ENCODE measurements around the gene TTLL7. TPM values are rescaled to one million over a fixed set of nuclear protein-coding genes. Genes with fewer than 3 reads are reported as not detected.

Gene TTLL7
- polyA plus RNA-seq, 1 donor from 2014 or later = 88.1 TPM

DNA sequence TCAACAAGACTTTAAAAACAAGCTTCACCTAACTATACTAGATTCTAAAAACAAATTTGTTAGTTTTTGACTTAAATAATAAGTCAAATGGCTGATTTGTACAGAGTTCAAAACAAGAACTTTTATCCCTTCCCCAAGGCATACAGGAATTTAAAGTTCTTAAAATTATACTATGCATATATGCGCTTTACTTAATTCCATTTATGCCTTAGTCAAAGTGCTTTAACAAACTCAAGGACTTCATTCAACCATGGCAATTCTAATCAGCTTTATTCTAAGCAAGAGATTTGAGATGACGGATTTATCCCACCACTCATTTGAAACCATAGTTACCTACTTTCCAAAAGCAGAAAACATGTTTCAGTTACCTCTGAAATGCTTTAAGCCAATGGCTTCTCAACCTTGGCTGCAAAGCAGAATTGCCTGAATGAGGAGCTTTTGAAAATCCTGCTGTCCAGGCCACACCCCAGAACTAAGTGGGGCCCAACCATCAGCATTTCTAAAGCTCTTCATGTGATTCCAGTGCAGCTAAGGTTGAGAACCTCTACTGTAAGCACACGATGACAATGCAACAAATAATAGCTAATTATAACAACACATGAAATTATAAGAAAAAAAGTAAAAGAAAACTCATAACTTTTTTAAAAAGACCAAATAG lies 44.6 kb downstream of the TTLL7 start:
- no peaks in the 10 kb centered on the region for H3F3A ChIP-seq (ENCODE audit: insufficient read depth, low read length, poor library complexity, severe bottlenecking)
- no peak overlapping the region for H2AFZ ChIP-seq (ENCODE audit: low read depth, low read length)
- H3K27ac ChIP-seq (ENCODE audit: low read length) = no peak overlapping the region
- no peaks in the 10 kb centered on the region for H3K36me3 ChIP-seq (ENCODE audit: insufficient read depth, low read length)
- H3K27me3 ChIP-seq (ENCODE audit: insufficient read depth, low read depth, low read length) = no peaks in the 10 kb centered on the region
- TF ChIP-seq POLR2AphosphoS5 (IDR thresholded peaks at IDR 0.05) (no peak), RAD21 (conservative IDR thresholded peaks at IDR 0.05) (no peak), SMC3 (conservative IDR thresholded peaks at IDR 0.05; ENCODE audit: poor library complexity) (no peak), MXI1 (conservative IDR thresholded peaks at IDR 0.05; ENCODE audit: poor library complexity, severe bottlenecking) (no peak), EP300 (conservative IDR thresholded peaks at IDR 0.05; ENCODE audit: poor library complexity, severe bottlenecking) (no peak), TAF1 (IDR thresholded peaks at IDR 0.05; ENCODE audit: low read depth) (no peak), EZH2 (IDR thresholded peaks at IDR 0.05; ENCODE audit: borderline replicate concordance, insufficient read depth, low read length, poor library complexity, severe bottlenecking) (no peak)
- TF ChIP-seq, protein P1, sequence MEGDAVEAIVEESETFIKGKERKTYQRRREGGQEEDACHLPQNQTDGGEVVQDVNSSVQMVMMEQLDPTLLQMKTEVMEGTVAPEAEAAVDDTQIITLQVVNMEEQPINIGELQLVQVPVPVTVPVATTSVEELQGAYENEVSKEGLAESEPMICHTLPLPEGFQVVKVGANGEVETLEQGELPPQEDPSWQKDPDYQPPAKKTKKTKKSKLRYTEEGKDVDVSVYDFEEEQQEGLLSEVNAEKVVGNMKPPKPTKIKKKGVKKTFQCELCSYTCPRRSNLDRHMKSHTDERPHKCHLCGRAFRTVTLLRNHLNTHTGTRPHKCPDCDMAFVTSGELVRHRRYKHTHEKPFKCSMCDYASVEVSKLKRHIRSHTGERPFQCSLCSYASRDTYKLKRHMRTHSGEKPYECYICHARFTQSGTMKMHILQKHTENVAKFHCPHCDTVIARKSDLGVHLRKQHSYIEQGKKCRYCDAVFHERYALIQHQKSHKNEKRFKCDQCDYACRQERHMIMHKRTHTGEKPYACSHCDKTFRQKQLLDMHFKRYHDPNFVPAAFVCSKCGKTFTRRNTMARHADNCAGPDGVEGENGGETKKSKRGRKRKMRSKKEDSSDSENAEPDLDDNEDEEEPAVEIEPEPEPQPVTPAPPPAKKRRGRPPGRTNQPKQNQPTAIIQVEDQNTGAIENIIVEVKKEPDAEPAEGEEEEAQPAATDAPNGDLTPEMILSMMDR (IDR thresholded peaks at IDR 0.05; ENCODE audit: poor library complexity, severe bottlenecking) = no peak
- TF ChIP-seq, protein P2, sequence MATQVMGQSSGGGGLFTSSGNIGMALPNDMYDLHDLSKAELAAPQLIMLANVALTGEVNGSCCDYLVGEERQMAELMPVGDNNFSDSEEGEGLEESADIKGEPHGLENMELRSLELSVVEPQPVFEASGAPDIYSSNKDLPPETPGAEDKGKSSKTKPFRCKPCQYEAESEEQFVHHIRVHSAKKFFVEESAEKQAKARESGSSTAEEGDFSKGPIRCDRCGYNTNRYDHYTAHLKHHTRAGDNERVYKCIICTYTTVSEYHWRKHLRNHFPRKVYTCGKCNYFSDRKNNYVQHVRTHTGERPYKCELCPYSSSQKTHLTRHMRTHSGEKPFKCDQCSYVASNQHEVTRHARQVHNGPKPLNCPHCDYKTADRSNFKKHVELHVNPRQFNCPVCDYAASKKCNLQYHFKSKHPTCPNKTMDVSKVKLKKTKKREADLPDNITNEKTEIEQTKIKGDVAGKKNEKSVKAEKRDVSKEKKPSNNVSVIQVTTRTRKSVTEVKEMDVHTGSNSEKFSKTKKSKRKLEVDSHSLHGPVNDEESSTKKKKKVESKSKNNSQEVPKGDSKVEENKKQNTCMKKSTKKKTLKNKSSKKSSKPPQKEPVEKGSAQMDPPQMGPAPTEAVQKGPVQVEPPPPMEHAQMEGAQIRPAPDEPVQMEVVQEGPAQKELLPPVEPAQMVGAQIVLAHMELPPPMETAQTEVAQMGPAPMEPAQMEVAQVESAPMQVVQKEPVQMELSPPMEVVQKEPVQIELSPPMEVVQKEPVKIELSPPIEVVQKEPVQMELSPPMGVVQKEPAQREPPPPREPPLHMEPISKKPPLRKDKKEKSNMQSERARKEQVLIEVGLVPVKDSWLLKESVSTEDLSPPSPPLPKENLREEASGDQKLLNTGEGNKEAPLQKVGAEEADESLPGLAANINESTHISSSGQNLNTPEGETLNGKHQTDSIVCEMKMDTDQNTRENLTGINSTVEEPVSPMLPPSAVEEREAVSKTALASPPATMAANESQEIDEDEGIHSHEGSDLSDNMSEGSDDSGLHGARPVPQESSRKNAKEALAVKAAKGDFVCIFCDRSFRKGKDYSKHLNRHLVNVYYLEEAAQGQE (IDR thresholded peaks at IDR 0.05; ENCODE audit: borderline replicate concordance) = no peak
- H3K9ac ChIP-seq (ENCODE audit: low read length) = no peak overlapping the region
- no peaks in the 10 kb centered on the region for H3K9me2 ChIP-seq (ENCODE audit: insufficient read depth, low read length)
- H3K79me2 ChIP-seq (replicated peaks; ENCODE audit: insufficient read depth, low read length) = no peaks in the 10 kb centered on the region
- H3K4me2 ChIP-seq (ENCODE audit: low read length) = no peak overlapping the region
- H3K9me3 ChIP-seq (ENCODE audit: low read length) = no peaks in the 10 kb centered on the region
- H4K20me1 ChIP-seq (ENCODE audit: insufficient read depth) = no peaks in the 10 kb centered on the region
- H3K4me3 ChIP-seq (ENCODE audit: low read length) = no peak overlapping the region

DNA sequence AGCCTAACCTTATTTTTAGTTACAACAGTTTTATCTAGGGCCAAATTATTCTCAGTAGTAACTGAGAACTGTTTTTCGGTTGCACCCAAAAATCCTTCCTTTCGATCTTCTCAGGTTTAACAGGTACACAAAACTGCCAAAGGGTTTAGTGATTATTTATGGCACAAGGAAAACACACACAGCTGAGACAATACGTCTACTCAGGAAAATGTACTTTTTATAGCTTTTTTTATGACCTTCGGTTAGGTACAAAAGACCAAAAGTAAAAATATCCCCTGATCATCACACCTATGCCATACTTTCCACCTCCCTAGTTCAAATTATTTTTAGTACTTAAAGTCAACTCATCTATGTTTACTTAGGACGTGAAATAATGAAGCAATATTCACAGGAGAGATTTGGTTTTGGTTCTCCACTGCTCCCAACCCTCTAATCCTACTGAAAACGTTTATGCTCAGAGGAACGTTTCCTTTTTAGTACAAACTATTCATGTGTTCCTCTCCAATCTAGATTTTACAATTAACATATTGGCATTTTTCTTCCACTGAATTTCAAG lies 48.7 kb downstream of the TTLL7 start:
- Histone ChIP-seq H3K27me3 (ENCODE audit: insufficient read depth, low read depth, low read length) (no peaks in the 10 kb centered on the region), H3F3A (ENCODE audit: insufficient read depth, low read length, poor library complexity, severe bottlenecking) (no peaks in the 10 kb centered on the region), H3K36me3 (ENCODE audit: insufficient read depth, low read length) (no peaks in the 10 kb centered on the region), H3K9ac (ENCODE audit: low read length) (no peak overlapping the region), H4K20me1 (ENCODE audit: insufficient read depth) (no peaks in the 10 kb centered on the region), H2AFZ (ENCODE audit: low read depth, low read length) (no peak overlapping the region), H3K79me2 (replicated peaks; ENCODE audit: insufficient read depth, low read length) (no peaks in the 10 kb centered on the region), H3K9me2 (ENCODE audit: insufficient read depth, low read length) (no peaks in the 10 kb centered on the region), H3K9me3 (ENCODE audit: low read length) (no peaks in the 10 kb centered on the region), H3K4me3 (ENCODE audit: low read length) (no peak overlapping the region), H3K27ac (ENCODE audit: low read length) (no peak overlapping the region), H3K4me2 (ENCODE audit: low read length) (no peak overlapping the region)
- TF ChIP-seq POLR2AphosphoS5 (IDR thresholded peaks at IDR 0.05) = no peak
- no peak for TF ChIP-seq EP300 (conservative IDR thresholded peaks at IDR 0.05; ENCODE audit: poor library complexity, severe bottlenecking)
- TF ChIP-seq, protein P2 (IDR thresholded peaks at IDR 0.05; ENCODE audit: borderline replicate concordance) = no peak
- TF ChIP-seq TAF1 (IDR thresholded peaks at IDR 0.05; ENCODE audit: low read depth) = no peak
- TF ChIP-seq, protein P1 (IDR thresholded peaks at IDR 0.05; ENCODE audit: poor library complexity, severe bottlenecking) = no peak
- TF ChIP-seq SMC3 (conservative IDR thresholded peaks at IDR 0.05; ENCODE audit: poor library complexity) = no peak
- no peak for TF ChIP-seq RAD21 (conservative IDR thresholded peaks at IDR 0.05)
